WTC11 (cell line): ENCODE data around the gene PASD1. TPM values are rescaled to one million over a fixed set of nuclear protein-coding genes. Genes with fewer than 3 reads are reported as not detected.

Experiments
- ATAC-seq: fragments of 200-7000 bp; cut with Tn5 transposase; 2 replicates; pipeline ENCODE4 v1.10.0; 2021; ENCODE audit warnings: mild to moderate bottlenecking, moderate library complexity
- CTCF ChIA-PET: fragments of 300-600 bp; sonication (Branson Sonifier 250); formaldehyde crosslinking; loops from one replicate; lab custom pipeline; 2021; ENCODE audit warnings: antibody characterized with exemption; lab: Charles Lee
- POLR2A ChIA-PET: fragments of 350-600 bp; sonication (Branson Sonifier 250); formaldehyde crosslinking; loops from one replicate; lab custom pipeline; 2021; ENCODE audit warnings: antibody characterized with exemption; lab: Charles Lee
- DNase-seq: peaks from one replicate; pipeline ENCODE4 v3.0.0; 2021; ENCODE audit warnings: low spot score
- H3K27ac Mint-ChIP-seq: 2 replicates; pipeline ENCODE4 v1.8.0; 2021; ENCODE audit warnings: mixed read lengths
- H3K27me3 Mint-ChIP-seq: 2 replicates; pipeline ENCODE4 v1.8.0; 2021; ENCODE audit warnings: low read depth, mild to moderate bottlenecking, moderate library complexity, mixed read lengths
- H3K36me3 Mint-ChIP-seq: 2 replicates; pipeline ENCODE4 v1.8.0; 2021; ENCODE audit warnings: mixed read lengths
- H3K4me1 Mint-ChIP-seq: 2 replicates; pipeline ENCODE4 v1.8.0; 2022; ENCODE audit warnings: mixed read lengths
- H3K4me3 Mint-ChIP-seq: 2 replicates; pipeline ENCODE4 v1.8.0; 2021; ENCODE audit warnings: mild to moderate bottlenecking, moderate library complexity, mixed read lengths
- H3K9me3 Mint-ChIP-seq: 2 replicates; pipeline ENCODE4 v1.8.0; 2021; ENCODE audit warnings: mixed read lengths
- AFF4 ChIP-seq: sonication (generic); formaldehyde crosslinking; IDR thresholded peaks from 2 replicates; pipeline ENCODE4 v1.8.1; 2023; ENCODE audit warnings: mild to moderate bottlenecking, missing genetic modification reagents, borderline replicate concordance
- CDX4 ChIP-seq: fragments of 250-450 bp; sonication (Bioruptor Pico); IDR thresholded peaks from 2 replicates; pipeline ENCODE4 v1.9.0; 2021; ENCODE audit warnings: moderate library complexity, mild to moderate bottlenecking, inconsistent platforms, borderline replicate concordance
- CREM ChIP-seq: sonication (generic); formaldehyde crosslinking; IDR thresholded peaks from 2 replicates; pipeline ENCODE4 v1.8.1; 2022; ENCODE audit warnings: mild to moderate bottlenecking, missing genetic modification reagents, moderate library complexity
- ELF4 ChIP-seq: sonication (generic); formaldehyde crosslinking; IDR thresholded peaks from 2 replicates; pipeline ENCODE4 v1.8.1; 2022; ENCODE audit warnings: low read depth, mild to moderate bottlenecking, moderate library complexity, missing genetic modification reagents
- ESRRA ChIP-seq: sonication (generic); formaldehyde crosslinking; IDR thresholded peaks from 2 replicates; pipeline ENCODE4 v1.8.1; 2022; ENCODE audit warnings: mild to moderate bottlenecking, missing genetic modification reagents, borderline replicate concordance
- IRF2 ChIP-seq: sonication (generic); formaldehyde crosslinking; IDR thresholded peaks from 2 replicates; pipeline ENCODE4 v1.8.0; 2022; ENCODE audit warnings: low read depth, missing genetic modification reagents, borderline replicate concordance
- NFE2L1 ChIP-seq: sonication (generic); formaldehyde crosslinking; IDR thresholded peaks from 2 replicates; pipeline ENCODE4 v1.8.1; 2023; ENCODE audit warnings: missing genetic modification reagents
- NFYB ChIP-seq: sonication (generic); formaldehyde crosslinking; conservative IDR thresholded peaks from 2 replicates; pipeline ENCODE4 v1.8.0; 2022; ENCODE audit warnings: low read depth, missing genetic modification reagents
- NR1H2 ChIP-seq: sonication (generic); formaldehyde crosslinking; IDR thresholded peaks from 2 replicates; pipeline ENCODE4 v1.9.0; 2021; ENCODE audit warnings: mild to moderate bottlenecking, moderate library complexity, missing genetic modification reagents
- SMAD3 ChIP-seq: sonication (generic); formaldehyde crosslinking; IDR thresholded peaks from 2 replicates; pipeline ENCODE4 v1.8.0; 2022; ENCODE audit warnings: missing genetic modification reagents, mild to moderate bottlenecking, borderline replicate concordance
- SOX15 ChIP-seq: fragments of 250-450 bp; sonication (Bioruptor Pico); IDR thresholded peaks from 2 replicates; pipeline ENCODE4 v1.9.0; 2021; ENCODE audit warnings: mild to moderate bottlenecking
- TEAD1 ChIP-seq: sonication (generic); formaldehyde crosslinking; IDR thresholded peaks from 2 replicates; pipeline ENCODE4 v1.8.0; 2022; ENCODE audit warnings: mild to moderate bottlenecking, missing genetic modification reagents
- USF2 ChIP-seq: sonication (generic); formaldehyde crosslinking; IDR thresholded peaks from 2 replicates; pipeline ENCODE4 v1.8.1; 2023; ENCODE audit warnings: mild to moderate bottlenecking, missing genetic modification reagents, moderate library complexity
- ZNF281 ChIP-seq: sonication (generic); formaldehyde crosslinking; IDR thresholded peaks from 2 replicates; pipeline ENCODE4 v1.8.0; 2023; ENCODE audit warnings: mild to moderate bottlenecking, missing genetic modification reagents
- ZNF396 ChIP-seq: fragments of 250-450 bp; sonication (Bioruptor Pico); IDR thresholded peaks from 2 replicates; pipeline ENCODE4 v1.8.0; 2021; ENCODE audit warnings: mild to moderate bottlenecking, moderate library complexity, borderline replicate concordance
- ZNF423 ChIP-seq: fragments of 250-450 bp; sonication (Bioruptor Pico); IDR thresholded peaks from 2 replicates; pipeline ENCODE4 v2.1.2; 2022; ENCODE audit warnings: mild to moderate bottlenecking, moderate library complexity
- total RNA-seq: library from RNA; stranded (reverse); gene quantifications from 3 replicates; pipeline ENCODE4 v1.2.3, GENCODE V29; 2021

Gene PASD1
- total RNA-seq, 1 experiment from 2014 or later, result not detected

GRCh38 chrX:151698485-151698884, 135.0 kb downstream of the PASD1 start (continued):
- TF ChIP-seq ZNF281 (CRISPR knock-in tag) (no peak), AFF4 (CRISPR knock-in tag) (no peak), ZNF423 (CRISPR knock-in tag) (no peak)
- TF ChIP-seq, all 79 proteins: peak for 0

GRCh38 chrX:151699746-151700145, 136.3 kb downstream of the PASD1 start:
- POLR2A ChIA-PET, result no interaction called here
- TF ChIP-seq USF2 (CRISPR knock-in tag) (no peak), CDX4 (CRISPR knock-in tag) (no peak), NFE2L1 (CRISPR knock-in tag) (no peak), NFYB (CRISPR knock-in tag) (no peak), NR1H2 (CRISPR knock-in tag) (no peak), IRF2 (no peak), CREM (CRISPR knock-in tag) (no peak), TEAD1 (CRISPR knock-in tag) (no peak), ESRRA (CRISPR knock-in tag) (no peak)
- Mint-ChIP-seq H3K27ac (no peak overlapping the region), H3K9me3 (no peaks in the 10 kb centered on the region), H3K36me3 (0 out of 2 replicates have a peak, but pooled peaks cover 3% of the 10 kb centered on the region), H3K4me1 (peaks cover 14% of the 10 kb centered on the region), H3K4me3 (no peak overlapping the region), H3K27me3 (peaks cover 5% of the 10 kb centered on the region)
- no peak for DNase-seq
- no peak for ATAC-seq
- CTCF ChIA-PET, result no interaction called here

- no peaks in the 10 kb centered on the region for H3K9me3 Mint-ChIP-seq
- H3K4me3 Mint-ChIP-seq, result no peak overlapping the region
- H3K27ac Mint-ChIP-seq, result no peak overlapping the region
- TF ChIP-seq NR1H2 (CRISPR knock-in tag) (no peak), NFE2L1 (CRISPR knock-in tag) (no peak), SMAD3 (CRISPR knock-in tag) (no peak), SOX15 (no peak), NFYB (CRISPR knock-in tag) (no peak), ELF4 (CRISPR knock-in tag) (no peak), ZNF396 (CRISPR knock-in tag) (no peak)
- TF ChIP-seq, all 79 proteins: peak for 0
- DNase-seq (no peak), ATAC-seq (no peak)
- peaks cover 1% of the 10 kb centered on the region for H3K27me3 Mint-ChIP-seq
- 0 out of 2 replicates have a peak, but pooled peaks cover 3% of the 10 kb centered on the region for H3K36me3 Mint-ChIP-seq
- ChIA-PET CTCF (no interaction called here), POLR2A (no interaction called here)
- H3K4me1 Mint-ChIP-seq, result peaks cover 12% of the 10 kb centered on the region
These were observed 137.1 kb downstream of the PASD1 start for GRCh38 chrX:151700581-151700980.
